Measurements from ENCODE around the gene C10orf143.

Gene C10orf143

GRCh38 chr10:130020651-130021382 lies 89.8 kb downstream of the C10orf143 start:
- no peak for DNase-seq (ENCODE audit: insufficient read length, low spot score)
- TF ChIP-seq TAF1 (IDR thresholded peaks at IDR 0.05; ENCODE audit: low read depth, low read length): no peak
- TF ChIP-seq SPI1 (IDR thresholded peaks at IDR 0.05; ENCODE audit: low read depth, low read length): no peak
- no peak for TF ChIP-seq PAX5 (IDR thresholded peaks at IDR 0.05; ENCODE audit: insufficient read depth, low read length, severe bottlenecking)
- no peak for TF ChIP-seq POLR2AphosphoS5 (IDR thresholded peaks at IDR 0.05; ENCODE audit: low read depth, low read length)
- TF ChIP-seq POU2F2 (IDR thresholded peaks at IDR 0.05; ENCODE audit: low read depth, low read length): no peak
- TF ChIP-seq POLR2A (IDR thresholded peaks at IDR 0.05; ENCODE audit: low read depth, low read length): no peak
- FAIRE-seq: no peak

DNA sequence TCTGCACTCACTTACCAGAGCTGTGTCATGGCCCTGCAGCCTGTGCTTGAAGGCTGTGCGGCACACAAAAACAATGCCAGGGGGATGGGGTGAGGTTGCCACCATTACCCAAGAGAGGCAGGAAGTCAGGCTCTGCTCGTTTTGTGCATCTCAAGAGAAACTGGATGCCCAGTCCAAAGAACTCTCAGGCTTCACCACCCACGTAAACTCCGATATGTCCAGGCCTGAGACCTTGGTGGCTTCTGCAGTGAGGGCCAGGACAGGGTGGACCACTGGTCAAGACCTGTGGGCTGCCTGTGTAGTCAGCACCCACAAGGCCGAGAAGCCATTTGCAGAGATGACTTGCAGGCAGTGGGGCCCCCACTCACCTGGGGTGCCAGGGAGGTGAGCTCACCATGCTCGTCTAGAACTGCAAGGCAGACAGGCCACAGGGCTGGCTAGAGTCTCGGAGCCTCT lies 91.9 kb downstream of the C10orf143 start:
- TF ChIP-seq POLR2AphosphoS5 (IDR thresholded peaks at IDR 0.05; ENCODE audit: low read depth, low read length): no peak
- no peak for TF ChIP-seq PAX5 (IDR thresholded peaks at IDR 0.05; ENCODE audit: insufficient read depth, low read length, severe bottlenecking)
- no peak for TF ChIP-seq TAF1 (IDR thresholded peaks at IDR 0.05; ENCODE audit: low read depth, low read length)
- TF ChIP-seq POU2F2 (IDR thresholded peaks at IDR 0.05; ENCODE audit: low read depth, low read length): no peak
- no peak for TF ChIP-seq SPI1 (IDR thresholded peaks at IDR 0.05; ENCODE audit: low read depth, low read length)
- TF ChIP-seq POLR2A (IDR thresholded peaks at IDR 0.05; ENCODE audit: low read depth, low read length): no peak
- FAIRE-seq: no peak
- DNase-seq (ENCODE audit: insufficient read length, low spot score): no peak

GRCh38 chr10:130018265-130018664 lies 92.4 kb downstream of the C10orf143 start:
- DNase-seq (ENCODE audit: insufficient read length, low spot score): no peak
- FAIRE-seq: no peak
- TF ChIP-seq PAX5 (IDR thresholded peaks at IDR 0.05; ENCODE audit: insufficient read depth, low read length, severe bottlenecking) (no peak), POLR2AphosphoS5 (IDR thresholded peaks at IDR 0.05; ENCODE audit: low read depth, low read length) (no peak), SPI1 (IDR thresholded peaks at IDR 0.05; ENCODE audit: low read depth, low read length) (no peak)

DNA sequence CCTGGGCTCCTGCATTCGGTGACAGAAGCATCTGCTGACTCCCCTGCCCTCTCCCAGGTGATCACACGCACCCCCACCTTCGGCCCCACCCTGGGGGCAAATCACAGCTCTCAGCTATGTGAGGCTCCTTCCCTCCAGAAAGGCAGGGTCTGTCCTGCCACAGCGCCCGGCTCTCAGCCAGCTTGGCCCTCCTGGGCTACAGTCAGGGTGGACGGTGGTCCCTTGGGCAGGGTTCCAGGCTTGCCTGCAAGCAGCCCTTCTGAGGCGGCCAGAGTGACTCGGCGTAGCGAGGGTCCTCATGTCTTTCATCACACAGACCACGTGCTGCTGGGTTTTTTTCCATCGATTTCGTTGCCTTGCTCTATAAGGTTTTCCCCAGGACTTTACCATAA lies 93.0 kb downstream of the C10orf143 start:
- FAIRE-seq (no peak), DNase-seq (ENCODE audit: insufficient read length, low spot score) (no peak)
- no peak for TF ChIP-seq PAX5 (IDR thresholded peaks at IDR 0.05; ENCODE audit: insufficient read depth, low read length, severe bottlenecking)

DNA sequence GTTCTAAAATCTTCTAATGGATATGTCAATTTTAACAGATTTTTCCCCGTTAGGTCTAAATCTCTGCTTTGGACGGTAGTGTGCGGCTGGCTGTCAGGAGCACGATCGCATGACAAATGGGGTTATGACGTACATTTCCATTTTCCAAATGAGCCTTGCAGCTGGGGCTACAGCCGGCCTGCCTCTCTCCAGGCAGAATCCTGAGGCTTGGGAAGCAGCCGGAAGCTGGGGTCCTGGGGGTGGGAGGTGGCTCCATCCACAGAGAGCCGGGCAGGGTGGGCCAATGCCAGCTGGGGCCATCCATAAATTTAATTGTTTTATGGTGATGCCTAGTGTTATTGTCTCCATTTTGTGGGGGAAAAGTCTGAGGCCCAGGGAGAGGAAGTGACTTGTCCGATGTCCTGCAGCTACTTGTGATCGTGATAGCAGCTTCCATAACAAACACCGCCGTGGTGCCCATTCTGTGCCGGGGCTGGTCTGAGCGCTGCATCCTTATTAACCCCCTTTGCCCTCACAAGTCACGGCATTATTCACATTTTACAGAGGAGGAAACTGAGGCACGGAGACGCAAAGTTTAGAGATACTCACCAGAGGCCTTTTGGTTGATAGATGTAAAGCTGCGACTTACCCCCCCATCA lies 93.5 kb downstream of the C10orf143 start:
- FAIRE-seq (no peak), DNase-seq (ENCODE audit: insufficient read length, low spot score) (no peak)
- TF ChIP-seq SPI1 (IDR thresholded peaks at IDR 0.05; ENCODE audit: low read depth, low read length): no peak
- no peak for TF ChIP-seq TAF1 (IDR thresholded peaks at IDR 0.05; ENCODE audit: low read depth, low read length)
- TF ChIP-seq PAX5 (IDR thresholded peaks at IDR 0.05; ENCODE audit: insufficient read depth, low read length, severe bottlenecking): no peak
- TF ChIP-seq POLR2A (IDR thresholded peaks at IDR 0.05; ENCODE audit: low read depth, low read length): no peak
- TF ChIP-seq POLR2AphosphoS5 (IDR thresholded peaks at IDR 0.05; ENCODE audit: low read depth, low read length): no peak
- no peak for TF ChIP-seq POU2F2 (IDR thresholded peaks at IDR 0.05; ENCODE audit: low read depth, low read length)

DNA sequence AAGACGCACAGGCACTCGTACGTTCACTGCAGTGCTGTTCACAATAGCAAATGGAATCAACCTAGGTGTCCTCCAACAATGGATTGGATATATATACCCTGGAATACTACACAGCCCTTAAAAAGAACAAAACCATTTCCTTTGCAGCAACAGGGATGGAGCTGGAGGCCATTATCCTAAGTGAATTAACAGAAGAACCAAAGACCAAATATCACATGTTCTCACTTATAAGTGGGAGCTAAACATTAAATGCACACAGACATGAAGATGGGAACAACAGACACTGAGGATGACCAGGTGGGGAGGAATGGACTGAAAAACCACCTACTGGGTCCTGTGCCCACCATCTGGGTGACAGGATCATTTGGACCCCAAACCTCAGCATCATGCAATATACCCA lies 94.5 kb downstream of the C10orf143 start:
- DNase-seq (ENCODE audit: insufficient read length, low spot score) (no peak), FAIRE-seq (no peak)
- TF ChIP-seq POLR2A (IDR thresholded peaks at IDR 0.05; ENCODE audit: low read depth, low read length) (no peak), SPI1 (IDR thresholded peaks at IDR 0.05; ENCODE audit: low read depth, low read length) (no peak)

DNA sequence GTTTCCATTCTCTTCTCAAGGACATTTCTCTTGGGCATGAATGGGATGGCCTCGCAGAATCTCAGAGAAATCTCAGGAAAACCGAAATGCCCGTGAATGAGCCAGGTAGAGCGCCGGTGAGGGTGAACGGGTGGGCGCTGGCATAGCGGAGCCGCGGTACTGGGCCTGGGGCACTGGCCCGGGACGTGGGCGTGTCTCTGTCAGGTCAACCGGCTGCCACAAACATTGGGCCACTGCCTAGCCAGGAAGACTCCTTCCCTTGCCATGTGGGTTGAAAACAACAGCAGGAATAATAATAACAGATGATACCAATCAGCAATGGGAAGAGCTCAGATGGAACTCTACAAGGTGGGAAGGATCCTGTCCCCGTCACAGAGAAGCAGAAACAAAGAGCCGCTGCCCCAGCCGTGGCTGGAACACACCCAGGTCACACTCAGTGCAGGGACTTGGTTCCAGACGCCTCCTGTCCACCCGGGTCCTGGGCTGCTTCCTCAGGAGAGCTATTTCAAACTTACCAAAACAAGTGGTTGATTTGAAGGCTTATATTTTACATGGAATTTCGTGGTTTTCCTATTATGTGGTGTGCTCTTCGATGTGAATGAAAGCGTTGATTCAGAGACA lies 95.4 kb downstream of the C10orf143 start:
- FAIRE-seq: no peak

DNA sequence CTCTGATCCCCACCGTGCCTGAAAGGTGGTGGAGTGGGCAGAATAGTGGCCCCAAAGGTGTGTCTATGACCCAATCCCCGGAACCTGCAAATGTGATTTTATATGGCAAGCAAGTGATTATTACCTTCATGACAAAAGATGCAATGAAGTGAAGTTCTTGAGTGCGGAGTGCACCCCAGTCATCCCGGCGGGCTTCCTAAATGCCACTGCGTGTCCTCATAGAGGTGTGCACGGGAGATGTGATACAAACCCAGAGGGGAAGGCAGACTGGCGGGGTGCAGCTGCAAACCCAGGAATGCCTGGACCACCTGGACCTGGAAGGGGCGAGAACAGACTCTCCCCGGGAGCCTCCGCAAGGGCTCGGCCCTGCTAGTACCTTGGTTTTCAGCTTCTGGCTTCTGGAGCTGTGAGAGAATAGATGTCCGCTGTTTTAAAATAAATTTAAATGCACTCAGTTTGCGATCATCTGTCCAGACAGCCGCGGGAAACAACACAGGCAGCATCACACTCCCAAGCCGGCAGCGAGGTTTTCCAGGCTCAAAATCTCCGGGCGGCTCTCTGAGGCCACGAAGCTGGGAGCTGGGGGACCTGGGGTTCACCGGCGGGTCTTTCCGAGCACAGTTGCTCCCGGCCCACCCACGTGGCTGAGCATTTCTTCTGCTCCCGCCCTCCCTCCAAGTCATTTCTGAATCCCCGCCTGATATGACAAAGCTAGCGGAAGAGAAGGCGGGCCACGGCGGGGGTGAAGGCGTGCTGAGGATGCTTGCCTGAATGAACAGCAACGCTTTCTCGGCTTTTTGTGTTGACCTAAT lies 96.2 kb downstream of the C10orf143 start:
- TF ChIP-seq PAX5 (IDR thresholded peaks at IDR 0.05; ENCODE audit: insufficient read depth, low read length, severe bottlenecking) (no peak), TAF1 (IDR thresholded peaks at IDR 0.05; ENCODE audit: low read depth, low read length) (no peak), SPI1 (IDR thresholded peaks at IDR 0.05; ENCODE audit: low read depth, low read length) (no peak), POLR2A (IDR thresholded peaks at IDR 0.05; ENCODE audit: low read depth, low read length) (no peak), POLR2AphosphoS5 (IDR thresholded peaks at IDR 0.05; ENCODE audit: low read depth, low read length) (no peak), POU2F2 (IDR thresholded peaks at IDR 0.05; ENCODE audit: low read depth, low read length) (no peak)
- DNase-seq (ENCODE audit: insufficient read length, low spot score) (no peak), FAIRE-seq (no peak)

More for the DNA sequence above, 95.4 kb downstream of the C10orf143 start:
- no peak for DNase-seq (ENCODE audit: insufficient read length, low spot score)
- TF ChIP-seq TAF1 (IDR thresholded peaks at IDR 0.05; ENCODE audit: low read depth, low read length) (no peak), POLR2AphosphoS5 (IDR thresholded peaks at IDR 0.05; ENCODE audit: low read depth, low read length) (no peak), POLR2A (IDR thresholded peaks at IDR 0.05; ENCODE audit: low read depth, low read length) (no peak), PAX5 (IDR thresholded peaks at IDR 0.05; ENCODE audit: insufficient read depth, low read length, severe bottlenecking) (no peak), SPI1 (IDR thresholded peaks at IDR 0.05; ENCODE audit: low read depth, low read length) (no peak), POU2F2 (IDR thresholded peaks at IDR 0.05; ENCODE audit: low read depth, low read length) (no peak)
